K562 (cell line): Measurements from ENCODE around the gene HSPA8. TPM values are rescaled to one million over a fixed set of nuclear protein-coding genes. Genes with fewer than 3 reads are reported as not detected.

Experiments
- ARID3A ChIP-seq: IDR thresholded peaks from 2 replicates; pipeline ENCODE4 v1.6.1; 2012; ENCODE audit warnings: low read depth, low read length, improper control_type of control experiment, borderline replicate concordance
- E2F5 ChIP-seq: sonication (generic); formaldehyde crosslinking; IDR thresholded peaks from 2 replicates; pipeline ENCODE4 v1.8.0; 2022; ENCODE audit warnings: mild to moderate bottlenecking, missing genetic modification reagents
- HDGF ChIP-seq: fragments of 450-650 bp; IDR thresholded peaks from 2 replicates; pipeline ENCODE4 v1.6.1; 2016
- HOMEZ ChIP-seq: fragments of 250-450 bp; sonication (Bioruptor Pico); IDR thresholded peaks from 2 replicates; pipeline ENCODE4 v1.4.0; 2020; ENCODE audit warnings: mild to moderate bottlenecking, moderate library complexity
- MCM5 ChIP-seq: fragments of 450-650 bp; IDR thresholded peaks from 2 replicates; pipeline ENCODE4 v1.6.1; 2016; ENCODE audit warnings: low read depth
- POLR2G ChIP-seq: fragments of 200-400 bp; formaldehyde crosslinking; IDR thresholded peaks from 2 replicates; pipeline ENCODE4 v1.6.1; 2017; ENCODE audit warnings: low read depth, mild to moderate bottlenecking, antibody characterized with exemption, low read length, moderate library complexity
- REST ChIP-seq, 2 experiments: fragments of 450-650 bp; formaldehyde crosslinking in 1 of 2; IDR thresholded peaks; 2 replicates each; pipeline versions ENCODE4 v1.4.0 to v1.6.1; 2014 to 2020; ENCODE audit warnings: mild to moderate bottlenecking in 2 of 2, borderline replicate concordance in 1 of 2, low read depth in 1 of 2
- SRSF3 ChIP-seq: fragments of 200-400 bp; formaldehyde crosslinking; IDR thresholded peaks from 2 replicates; pipeline ENCODE4 v1.6.1; 2016; ENCODE audit warnings: mild to moderate bottlenecking, low read length, moderate library complexity; ENCODE audit not compliant: insufficient read depth
- STAT6 ChIP-seq: sonication (generic); formaldehyde crosslinking; IDR thresholded peaks from 2 replicates; pipeline ENCODE4 v1.8.1; 2023; ENCODE audit warnings: mild to moderate bottlenecking, missing genetic modification reagents
- TGIF2 ChIP-seq: sonication (generic); formaldehyde crosslinking; IDR thresholded peaks from 2 replicates; pipeline ENCODE4 v1.8.1; 2022; ENCODE audit warnings: mild to moderate bottlenecking, missing genetic modification reagents, moderate library complexity
- polyA plus RNA-seq, 8 experiments: library from polyadenylated mRNA; depleted of rRNA in 4 of 8; stranded (reverse) in 5 of 8; unstranded in 3 of 8; fragments of >200 nt; fragmentation: Nextera tagmentation in 2 of 8; fragmentation: Illumina TruSeq in 1 of 8; extraction: Ambion mirVana in 2 of 8; extraction: Trizol in 1 of 8; gene quantifications; 2 replicates each; pipeline versions ENCODE4 v1.2.1 to v1.2.3, GENCODE V29; 2011 to 2014; ENCODE audit warnings: inconsistent platforms in 1 of 8, missing spikeins in 1 of 8
- total RNA-seq, 7 experiments: library from RNA; depleted of rRNA in 6 of 7; stranded (reverse); fragments of >200 nt in 6 of 7; fragmentation: Illumina TruSeq in 2 of 7; extraction: Trizol in 2 of 7; gene quantifications; 2 replicates each; pipeline versions ENCODE4 v1.2.1 to v1.2.3, GENCODE V29; 2011 to 2021; ENCODE audit warnings: low replicate concordance in 1 of 7

HSPA8 gene
- total and polyA plus RNA-seq, 9 of the 15 experiments (the other 6 are each of a cell fraction or from before 2014, with no cell fraction given) = 1,250 to 3,966 (median 2,773) TPM

GRCh38 chr11:123062892-123063825 is 1.2 kb upstream of the HSPA8 start (continued):
- TF ChIP-seq STAT6 (CRISPR knock-in tag) = no peak
- TF ChIP-seq REST (IDR thresholded peaks at IDR 0.05; ENCODE audit: borderline replicate concordance) = no peak
- TF ChIP-seq REST (CRISPR knock-in tag; IDR thresholded peaks at IDR 0.05; ENCODE audit: low read depth) = no peak
- peak; percentile 51 for TF ChIP-seq POLR2G
- TF ChIP-seq HDGF = no peak
- no peak for TF ChIP-seq TGIF2 (CRISPR knock-in tag)
- no peak for TF ChIP-seq ARID3A
- TF ChIP-seq E2F5 (CRISPR knock-in tag) = no peak
- TF ChIP-seq SRSF3 = peak; percentile 97; the same call in 1 of the 2 replicates
- TF ChIP-seq HOMEZ (CRISPR knock-in tag) = no peak
- TF ChIP-seq MCM5 = no peak
